Stomach (tissue), 9 donors: Measurements from ENCODE around the gene FBXL7. TPM values are rescaled to one million over a fixed set of nuclear protein-coding genes. Genes with fewer than 3 reads are reported as not detected.
A peak's percentile ranks its signal among the peaks of the same experiment; 100 is the strongest.

Experiments used
- DNase-seq, 2 donors: peaks; one replicate each; pipeline versions ENCODE4 v3.0.0 to v3.0.0-alpha.2; 2013 to 2019
- H3K27ac ChIP-seq, 5 donors: fragments of 200-600 bp in 4 of 5; sonication (generic) in 4 of 5; one replicate each; pipeline ENCODE4 v1.5.1; 2013 to 2019; ENCODE audit warnings: mild to moderate bottlenecking in 1 of 5, moderate library complexity in 1 of 5
- H3K27me3 ChIP-seq, 3 donors: fragments of 200-600 bp; sonication (generic); one replicate each; pipeline ENCODE4 v1.5.1; 2017 to 2019; ENCODE audit warnings: mixed run types in 1 of 3
- H3K36me3 ChIP-seq, 4 donors: fragments of 200-600 bp; sonication (generic); 1 replicate in 3 of 4; 2 replicates in 1 of 4; pipeline ENCODE4 v1.5.1; 2016 to 2019
- H3K4me1 ChIP-seq, 4 donors: fragments of 200-600 bp; sonication (generic); one replicate each; pipeline ENCODE4 v1.5.1; 2016 to 2019
- H3K4me3 ChIP-seq, 4 donors: fragments of 200-600 bp; sonication (generic) in 3 of 4; one replicate each; pipeline ENCODE4 v1.5.1; 2016 to 2019; ENCODE audit warnings: mild to moderate bottlenecking in 1 of 4
- H3K9me3 ChIP-seq, 4 donors: fragments of 200-600 bp; sonication (generic); one replicate each; pipeline ENCODE4 v1.5.1; 2016 to 2019
- EP300 ChIP-seq: sonication (generic); formaldehyde crosslinking; IDR thresholded peaks from one replicate; pipeline ENCODE4 v1.6.1; 2017; ENCODE audit warnings: antibody characterized with exemption
- POLR2A ChIP-seq, 4 donors: fragments of 450-650 bp; IDR thresholded peaks; one replicate each; pipeline ENCODE4 v1.6.1; 2016; ENCODE audit warnings: antibody characterized with exemption in 4 of 4, control low read depth in 2 of 4, mild to moderate bottlenecking in 1 of 4, moderate library complexity in 1 of 4
- POLR2AphosphoS5 ChIP-seq, 3 donors: sonication (generic); formaldehyde crosslinking; IDR thresholded peaks; one replicate each; pipeline ENCODE4 v1.6.1; 2016; ENCODE audit warnings: antibody characterized with exemption in 3 of 3
- WGBS, 5 donors: extraction: QIAGEN DNeasy Blood & Tissue Kit in 3 of 5; methylation state at CpG; one replicate each; pipeline versions ENCODE4 v1.1.5 to v1.1.7; 2013 to 2018; 5-methylcytosine and 5-hydroxymethylcytosine counted together
- intact Hi-C: fragments of 100-400 bp; cut with DNase I; formaldehyde crosslinking; loops from one replicate; pipeline ENCODE4 v1.15.1; 2023; ENCODE audit warnings: low total_unique reads
- polyA plus RNA-seq, 3 donors: library from polyadenylated mRNA; stranded (reverse); fragments of 200-250 nt; gene quantifications; one replicate each; pipeline ENCODE4 v1.2.3, GENCODE V29; 2013
- total RNA-seq, 5 donors: library from RNA; depleted of rRNA; stranded (reverse); fragments of >200 nt; gene quantifications; one replicate each; pipeline versions ENCODE4 v1.1.0 to v1.2.3, GENCODE V29; 2014 to 2016
- TF ChIP-seq, protein P1 (sequence below), 7 experiments: fragments of 450-650 bp in 4 of 7; fragments of 200-600 bp in 3 of 7; sonication (generic) in 3 of 7; IDR thresholded peaks; one replicate each; pipeline ENCODE4 v1.5.1; 2016 to 2019; ENCODE audit warnings: antibody characterized with exemption in 7 of 7, control low read depth in 2 of 7, mild to moderate bottlenecking in 1 of 7
- donor health status: healthy with polysubstance abuse.
- donor health status: Bipolar disorder and iron deficiency.
- donor health status: healthy.

Gene FBXL7
- total and polyA plus RNA-seq, 8 donors: 3.6 to 17.1 (median 6.8) TPM

DNA sequence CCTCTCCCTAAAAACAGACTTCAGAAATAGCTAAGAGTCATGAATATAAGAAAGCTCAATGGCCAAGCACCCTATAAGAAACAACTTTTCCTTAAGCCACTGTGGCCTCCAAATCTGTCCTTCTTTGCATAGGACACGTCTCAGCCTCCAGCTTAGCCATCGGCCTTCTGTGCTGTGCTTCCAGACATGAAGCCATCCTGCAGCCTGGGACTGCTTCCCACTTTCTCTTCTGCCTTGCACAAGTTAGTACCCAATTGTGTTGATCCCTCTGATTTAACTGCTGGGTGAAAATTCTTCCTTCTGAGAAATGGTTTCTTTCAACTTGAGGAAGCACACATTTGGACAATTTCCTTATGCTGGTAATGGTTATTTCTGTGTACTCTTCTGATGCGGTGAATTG, 344.9 kb downstream of the FBXL7 start:
- Histone ChIP-seq H3K36me3 (no peaks in the 10 kb centered on the region), H3K4me1 (no peaks in the 10 kb centered on the region), H3K27ac (no peak overlapping the region), H3K9me3 (peaks cover 4 to 13% (median 9%) of the 10 kb centered on the region in 4 donors), H3K27me3 (no peaks in the 10 kb centered on the region), H3K4me3 (no peak overlapping the region)
- intact Hi-C loops: no loop called here
- WGBS, 5 donors: 83 to 90% (median 89%) methylated on average over 3 of the region's 3 CpGs
- TF ChIP-seq POLR2A (IDR thresholded peaks at IDR 0.05): no peak
- TF ChIP-seq, protein P1, sequence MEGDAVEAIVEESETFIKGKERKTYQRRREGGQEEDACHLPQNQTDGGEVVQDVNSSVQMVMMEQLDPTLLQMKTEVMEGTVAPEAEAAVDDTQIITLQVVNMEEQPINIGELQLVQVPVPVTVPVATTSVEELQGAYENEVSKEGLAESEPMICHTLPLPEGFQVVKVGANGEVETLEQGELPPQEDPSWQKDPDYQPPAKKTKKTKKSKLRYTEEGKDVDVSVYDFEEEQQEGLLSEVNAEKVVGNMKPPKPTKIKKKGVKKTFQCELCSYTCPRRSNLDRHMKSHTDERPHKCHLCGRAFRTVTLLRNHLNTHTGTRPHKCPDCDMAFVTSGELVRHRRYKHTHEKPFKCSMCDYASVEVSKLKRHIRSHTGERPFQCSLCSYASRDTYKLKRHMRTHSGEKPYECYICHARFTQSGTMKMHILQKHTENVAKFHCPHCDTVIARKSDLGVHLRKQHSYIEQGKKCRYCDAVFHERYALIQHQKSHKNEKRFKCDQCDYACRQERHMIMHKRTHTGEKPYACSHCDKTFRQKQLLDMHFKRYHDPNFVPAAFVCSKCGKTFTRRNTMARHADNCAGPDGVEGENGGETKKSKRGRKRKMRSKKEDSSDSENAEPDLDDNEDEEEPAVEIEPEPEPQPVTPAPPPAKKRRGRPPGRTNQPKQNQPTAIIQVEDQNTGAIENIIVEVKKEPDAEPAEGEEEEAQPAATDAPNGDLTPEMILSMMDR (IDR thresholded peaks at IDR 0.05): no peak
- TF ChIP-seq POLR2AphosphoS5 (IDR thresholded peaks at IDR 0.05): no peak
- no peak for TF ChIP-seq EP300
- no peak for DNase-seq

DNA sequence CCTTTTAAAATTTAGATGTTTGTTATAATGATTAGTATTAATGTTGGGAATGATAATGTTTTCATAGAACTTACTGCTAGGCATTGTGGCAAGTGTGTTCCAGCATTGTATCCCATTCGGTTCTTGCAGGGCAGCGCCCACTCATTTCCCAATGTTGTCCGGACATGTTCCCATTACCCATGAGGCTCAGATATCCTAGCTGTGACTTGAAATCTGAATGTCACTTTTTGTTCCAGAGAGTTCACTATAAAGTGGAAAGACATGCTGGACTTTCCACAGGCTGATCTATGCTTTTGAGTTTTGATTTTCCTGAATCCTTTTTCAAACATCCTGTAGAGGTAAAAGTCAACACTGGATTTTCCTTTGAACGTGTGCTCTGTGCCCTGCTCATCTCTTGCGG, 350.6 kb downstream of the FBXL7 start:
- no peak for DNase-seq
- H3K9me3 ChIP-seq: no peaks in the 10 kb centered on the region
- no peaks in the 10 kb centered on the region for H3K27me3 ChIP-seq
- WGBS, 5 donors: 38 to 48% (median 46%) methylated on average over 5 of the region's 5 CpGs
- H3K4me1 ChIP-seq: peaks cover 0 to 12% (median 0%) of the 10 kb centered on the region in 4 donors
- no peak overlapping the region for H3K4me3 ChIP-seq
- no peaks in the 10 kb centered on the region for H3K36me3 ChIP-seq
- H3K27ac ChIP-seq: no peak overlapping the region
- no peak for TF ChIP-seq EP300
- TF ChIP-seq, protein P1 (IDR thresholded peaks at IDR 0.05): no peak
- TF ChIP-seq POLR2A (IDR thresholded peaks at IDR 0.05): no peak
- no peak for TF ChIP-seq POLR2AphosphoS5 (IDR thresholded peaks at IDR 0.05)
- intact Hi-C loops: no loop called here

DNA sequence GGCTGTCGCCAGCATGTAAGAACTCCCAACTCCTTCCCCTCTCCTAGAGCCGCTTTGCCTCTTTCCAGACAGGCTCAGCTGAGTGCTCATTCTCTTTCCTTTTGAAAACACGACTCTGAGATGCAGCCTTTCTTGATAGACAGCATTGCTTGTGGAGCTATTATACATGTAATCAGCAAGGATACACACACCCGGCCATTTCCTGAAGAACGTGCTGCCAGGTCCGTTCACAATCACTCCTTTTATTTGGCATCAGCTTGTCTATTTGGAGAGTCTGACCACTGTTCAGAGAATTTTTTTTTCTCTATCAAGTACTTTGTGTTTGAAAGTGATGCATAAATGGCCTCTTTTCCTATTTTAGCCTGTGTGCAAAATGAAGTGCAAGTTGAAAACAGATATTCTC, 351.0 kb downstream of the FBXL7 start:
- no peaks in the 10 kb centered on the region for H3K36me3 ChIP-seq
- H3K27ac ChIP-seq: no peak overlapping the region
- 3 to 26% (median 14%) methylated on average over 6 of the region's 6 CpGs for WGBS, 5 donors
- DNase-seq: peak in 1 of 2 donors; percentile 29
- no peaks in the 10 kb centered on the region for H3K27me3 ChIP-seq
- H3K4me1 ChIP-seq: peaks cover 0 to 12% (median 0%) of the 10 kb centered on the region in 4 donors
- H3K9me3 ChIP-seq: no peaks in the 10 kb centered on the region
- intact Hi-C loops: no loop called here
- TF ChIP-seq, protein P1 (IDR thresholded peaks at IDR 0.05): no peak
- no peak for TF ChIP-seq POLR2A (IDR thresholded peaks at IDR 0.05)
- no peak for TF ChIP-seq EP300
- H3K4me3 ChIP-seq: no peak overlapping the region

DNA sequence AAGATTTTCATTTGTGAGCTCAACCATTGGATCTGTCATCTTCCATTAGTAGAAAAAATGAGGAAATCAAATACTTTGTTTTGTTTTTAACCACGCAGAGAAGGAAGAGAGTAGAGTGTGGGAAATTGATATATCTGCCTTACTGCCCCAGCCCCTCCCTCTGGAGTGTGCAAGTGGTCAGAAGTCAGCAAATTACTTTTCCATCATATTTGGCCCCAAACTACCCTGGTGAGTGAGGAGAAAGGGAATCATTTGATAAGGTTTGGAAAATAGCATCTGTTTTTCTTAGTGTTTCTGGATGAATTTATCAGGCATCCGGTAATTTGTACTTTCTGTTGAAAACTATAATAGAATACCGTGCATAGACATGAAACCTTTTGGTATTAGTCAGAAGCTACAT, 352.2 kb downstream of the FBXL7 start:
- no peaks in the 10 kb centered on the region for H3K27me3 ChIP-seq
- 72 to 80% (median 77%) methylated on average over 3 of the region's 3 CpGs for WGBS, 5 donors
- no peak for DNase-seq
- no peaks in the 10 kb centered on the region for H3K36me3 ChIP-seq
- TF ChIP-seq POLR2AphosphoS5 (IDR thresholded peaks at IDR 0.05) (no peak), POLR2A (IDR thresholded peaks at IDR 0.05) (no peak), EP300 (no peak)
- TF ChIP-seq, protein P1 (IDR thresholded peaks at IDR 0.05): no peak
- peaks cover 0 to 12% (median 0%) of the 10 kb centered on the region in 4 donors for H3K4me1 ChIP-seq
- no peak overlapping the region for H3K4me3 ChIP-seq
- H3K9me3 ChIP-seq: no peaks in the 10 kb centered on the region
- no peak overlapping the region for H3K27ac ChIP-seq
- intact Hi-C loops: no loop called here
